ENCODE results near the gene BLMH.

Gene BLMH

GRCh38 chr17:30291543-30292285 lies at the start of gene BLMH:
BLMH (minus strand) TSS chr17:30291944; CDS start chr17:30291819, 125 bp downstream.
- Mint-ChIP-seq H3K4me1 (ENCODE audit: low read depth) (peaks cover 5% of the 10 kb centered on the region), H3K4me3 (peak within 1 kb of the TSS; percentile 82), H3K36me3 (ENCODE audit: low read depth) (peaks cover 20% of the 10 kb centered on the region), H3K9me3 (no peaks in the 10 kb centered on the region), H3K27ac (peak within 1 kb of the TSS; percentile 67), H3K27me3 (peaks cover 4% of the 10 kb centered on the region)
- intact Hi-C loops (cut with micrococcal nuclease), result loop anchor here (5.0 kb wide), 1 partner anchor 91 kb away; no protein-coding TSS in a partner anchor

GRCh38 chr17:30340801-30341356 lies 49.1 kb upstream of the BLMH start:
- Mint-ChIP-seq H3K36me3 (ENCODE audit: low read depth) (no peaks in the 10 kb centered on the region), H3K4me3 (no peak overlapping the region), H3K9me3 (peaks cover 8% of the 10 kb centered on the region), H3K4me1 (ENCODE audit: low read depth) (peaks cover 42% of the 10 kb centered on the region), H3K27ac (no peak overlapping the region), H3K27me3 (no peaks in the 10 kb centered on the region)
- intact Hi-C loops (cut with micrococcal nuclease), result loop anchor here (5.0 kb wide), 1 partner anchor 36 kb away; the partner anchor contains the start of gene CPD

GRCh38 chr17:30339086-30339485 lies 47.3 kb upstream of the BLMH start:
- Mint-ChIP-seq H3K27me3 (no peaks in the 10 kb centered on the region), H3K27ac (no peak overlapping the region), H3K9me3 (peaks cover 8% of the 10 kb centered on the region), H3K4me1 (ENCODE audit: low read depth) (peaks cover 25% of the 10 kb centered on the region), H3K4me3 (no peak overlapping the region), H3K36me3 (ENCODE audit: low read depth) (no peaks in the 10 kb centered on the region)
- intact Hi-C loops (cut with micrococcal nuclease), result loop anchor here (5.0 kb wide), 1 partner anchor 212 kb away; no protein-coding TSS in a partner anchor

GRCh38 chr17:30337393-30337999 lies 45.8 kb upstream of the BLMH start:
- peaks cover 8% of the 10 kb centered on the region for H3K9me3 Mint-ChIP-seq
- no peak overlapping the region for H3K4me3 Mint-ChIP-seq
- peaks cover 19% of the 10 kb centered on the region for H3K4me1 Mint-ChIP-seq (ENCODE audit: low read depth)
- intact Hi-C loops (cut with micrococcal nuclease), result loop anchor here (5.0 kb wide), 1 partner anchor 210 kb away; no protein-coding TSS in a partner anchor
- H3K27me3 Mint-ChIP-seq, result no peaks in the 10 kb centered on the region
- no peaks in the 10 kb centered on the region for H3K36me3 Mint-ChIP-seq (ENCODE audit: low read depth)
- peak overlapping the region; percentile 36 for H3K27ac Mint-ChIP-seq

GRCh38 chr17:30336369-30337171 lies 44.8 kb upstream of the BLMH start:
- Mint-ChIP-seq H3K27ac (peak overlapping the region; percentile 36), H3K27me3 (no peaks in the 10 kb centered on the region), H3K36me3 (ENCODE audit: low read depth) (no peaks in the 10 kb centered on the region), H3K4me3 (no peak overlapping the region), H3K4me1 (ENCODE audit: low read depth) (peaks cover 25% of the 10 kb centered on the region), H3K9me3 (peaks cover 8% of the 10 kb centered on the region)
- intact Hi-C loops (cut with micrococcal nuclease), result loop anchor here (1.0 to 5.0 kb wide), 2 partner anchors 209 to 232 kb away; no protein-coding TSS in a partner anchor

GRCh38 chr17:30334421-30334820 lies 42.7 kb upstream of the BLMH start:
- H3K4me3 Mint-ChIP-seq, result no peak overlapping the region
- H3K27ac Mint-ChIP-seq, result no peak overlapping the region
- intact Hi-C loops (cut with micrococcal nuclease), result no loop called here
- no peaks in the 10 kb centered on the region for H3K36me3 Mint-ChIP-seq (ENCODE audit: low read depth)
- H3K27me3 Mint-ChIP-seq, result peaks cover 1% of the 10 kb centered on the region
- H3K9me3 Mint-ChIP-seq, result peaks cover 8% of the 10 kb centered on the region
- H3K4me1 Mint-ChIP-seq (ENCODE audit: low read depth), result peaks cover 18% of the 10 kb centered on the region

GRCh38 chr17:30333503-30334360 lies 42.0 kb upstream of the BLMH start, which contains the start of gene TMIGD1:
TMIGD1 (minus strand) TSS chr17:30334057; CDS start chr17:30332133, 1,924 bp downstream.
- H3K4me3 Mint-ChIP-seq, result no peak within 1 kb of the TSS
- no peak within 1 kb of the TSS for H3K27ac Mint-ChIP-seq
- no peaks in the 10 kb centered on the region for H3K36me3 Mint-ChIP-seq (ENCODE audit: low read depth)
- peaks cover 7% of the 10 kb centered on the region for H3K9me3 Mint-ChIP-seq
- peaks cover 3% of the 10 kb centered on the region for H3K27me3 Mint-ChIP-seq
- intact Hi-C loops (cut with micrococcal nuclease), result no loop called here
- H3K4me1 Mint-ChIP-seq (ENCODE audit: low read depth), result peaks cover 18% of the 10 kb centered on the region

GRCh38 chr17:30332057-30332542 lies 40.4 kb upstream of the BLMH start:
- intact Hi-C loops (cut with micrococcal nuclease), result no loop called here
- peaks cover 3% of the 10 kb centered on the region for H3K27me3 Mint-ChIP-seq
- H3K4me1 Mint-ChIP-seq (ENCODE audit: low read depth), result peaks cover 6% of the 10 kb centered on the region
- H3K4me3 Mint-ChIP-seq, result no peak overlapping the region
- no peak overlapping the region for H3K27ac Mint-ChIP-seq
- H3K36me3 Mint-ChIP-seq (ENCODE audit: low read depth), result no peaks in the 10 kb centered on the region
- H3K9me3 Mint-ChIP-seq, result no peaks in the 10 kb centered on the region

- Mint-ChIP-seq H3K9me3 (no peaks in the 10 kb centered on the region), H3K4me1 (ENCODE audit: low read depth) (peaks cover 15% of the 10 kb centered on the region), H3K36me3 (ENCODE audit: low read depth) (no peaks in the 10 kb centered on the region), H3K27me3 (peaks cover 3% of the 10 kb centered on the region), H3K27ac (no peak overlapping the region), H3K4me3 (no peak overlapping the region)
- intact Hi-C loops (cut with micrococcal nuclease), result no loop called here
These were observed 35.1 kb upstream of the BLMH start for GRCh38 chr17:30326809-30327208.

GRCh38 chr17:30324723-30325122 lies 33.0 kb upstream of the BLMH start:
- no peaks in the 10 kb centered on the region for H3K36me3 Mint-ChIP-seq (ENCODE audit: low read depth)
- H3K27me3 Mint-ChIP-seq, result peaks cover 2% of the 10 kb centered on the region
- H3K4me3 Mint-ChIP-seq, result no peak overlapping the region
- no peaks in the 10 kb centered on the region for H3K9me3 Mint-ChIP-seq
- H3K4me1 Mint-ChIP-seq (ENCODE audit: low read depth), result peaks cover 14% of the 10 kb centered on the region
- intact Hi-C loops (cut with micrococcal nuclease), result no loop called here
- H3K27ac Mint-ChIP-seq, result no peak overlapping the region

- intact Hi-C loops (cut with micrococcal nuclease), result no loop called here
- Mint-ChIP-seq H3K27ac (no peak overlapping the region), H3K4me1 (ENCODE audit: low read depth) (peaks cover 14% of the 10 kb centered on the region), H3K4me3 (no peak overlapping the region), H3K36me3 (ENCODE audit: low read depth) (no peaks in the 10 kb centered on the region), H3K9me3 (no peaks in the 10 kb centered on the region), H3K27me3 (no peaks in the 10 kb centered on the region)
These were observed 32.2 kb upstream of the BLMH start for GRCh38 chr17:30323895-30324319.

GRCh38 chr17:30323262-30323894 lies 31.6 kb upstream of the BLMH start:
- Mint-ChIP-seq H3K4me1 (ENCODE audit: low read depth) (peaks cover 14% of the 10 kb centered on the region), H3K27me3 (no peaks in the 10 kb centered on the region), H3K4me3 (no peak overlapping the region), H3K27ac (no peak overlapping the region), H3K9me3 (no peaks in the 10 kb centered on the region), H3K36me3 (ENCODE audit: low read depth) (no peaks in the 10 kb centered on the region)
- intact Hi-C loops (cut with micrococcal nuclease), result no loop called here
